Measurements from ENCODE around the gene RFTN2.
"Not testable (repeated sequence)": the region's sequence is repeated elsewhere in the genome, so short reads cannot be mapped to it uniquely, and the experiment has no call there.

The RFTN2 gene, protein sequence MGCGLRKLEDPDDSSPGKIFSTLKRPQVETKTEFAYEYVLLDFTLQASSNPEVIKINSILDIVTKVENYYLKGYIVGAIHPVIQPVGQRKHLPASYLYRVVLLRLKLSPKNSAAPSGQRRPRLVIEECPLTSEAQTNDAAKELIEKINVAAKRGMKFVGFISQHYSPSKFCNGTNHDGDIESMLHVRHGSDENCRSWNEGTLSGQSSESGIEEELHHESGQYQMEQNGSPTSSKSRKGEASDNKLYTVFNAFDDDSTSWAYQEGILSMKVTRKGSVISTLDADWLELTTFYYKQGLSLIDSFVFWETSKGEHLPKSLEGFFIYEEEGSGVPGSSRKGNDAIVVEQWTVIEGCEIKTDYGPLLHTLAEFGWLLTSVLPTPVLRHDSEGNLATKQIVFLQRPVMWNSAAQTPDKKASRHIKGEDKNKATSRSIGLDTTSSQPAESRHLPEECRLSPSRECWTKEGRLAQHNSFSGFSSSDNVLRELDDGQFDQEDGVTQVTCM

DNA sequence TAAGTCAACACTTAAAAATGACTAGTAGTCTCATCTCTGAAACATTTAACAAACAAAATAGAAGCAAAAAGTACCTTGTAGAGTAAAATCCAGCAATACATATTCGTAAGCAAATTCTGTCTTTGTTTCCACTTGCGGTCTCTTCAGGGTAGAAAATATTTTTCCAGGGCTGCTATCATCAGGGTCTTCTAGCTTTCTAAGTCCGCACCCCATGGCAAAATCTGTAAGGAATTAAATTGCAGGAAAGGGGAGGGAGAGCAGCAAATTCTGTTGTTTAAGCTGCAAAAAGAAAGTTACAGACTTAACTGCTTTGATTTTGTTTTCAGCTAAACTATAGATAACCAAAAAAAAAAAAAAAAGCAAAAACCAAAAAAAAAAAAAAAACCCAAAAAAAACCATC, at the start of gene RFTN2:
Gene RFTN2, minus strand, starts transcription at position 342 of the 400 bp plus-strand sequence. Its CDS starts 129 bp downstream, at position 213.
- no peak for DNase-seq (ENCODE audit: low spot score)

DNA sequence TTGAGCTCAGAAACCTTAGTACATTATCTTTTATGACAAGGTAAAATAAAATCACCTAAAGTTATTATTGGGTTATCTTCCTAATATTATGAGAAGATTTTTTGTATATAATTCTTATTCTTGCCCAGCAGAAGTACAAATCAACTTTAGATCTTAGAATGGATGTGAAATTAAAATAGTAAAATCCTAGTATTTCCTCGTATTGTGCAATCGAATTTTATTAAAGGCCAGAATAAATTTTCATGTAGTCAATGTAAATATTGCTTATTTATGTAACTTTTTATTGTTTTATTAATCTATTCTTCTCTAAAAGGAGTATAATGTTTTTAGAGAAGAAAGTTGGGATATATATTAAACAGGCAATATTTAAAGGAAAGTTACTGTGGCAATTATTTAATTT, 42.5 kb upstream of the RFTN2 start:
- DNase-seq (ENCODE audit: low spot score), result no peak

DNA sequence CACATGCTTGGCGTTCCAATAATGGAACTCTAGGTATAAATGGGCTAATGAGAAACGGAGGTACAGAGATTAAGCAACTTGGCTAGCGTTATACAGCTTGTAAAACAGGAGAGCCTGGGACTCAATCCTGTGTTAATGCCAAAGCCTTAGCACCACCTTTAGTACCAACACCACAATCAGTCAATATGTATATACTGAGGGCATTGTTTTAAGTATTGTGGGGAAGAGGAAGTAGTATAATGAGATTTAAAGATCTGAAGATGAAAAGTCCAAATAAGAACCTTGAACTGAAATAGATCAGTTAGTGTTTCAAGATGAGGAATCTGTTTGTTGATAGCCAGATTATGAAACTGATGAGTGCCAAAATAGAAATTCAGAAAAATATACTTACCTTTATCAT, 37.9 kb upstream of the RFTN2 start:
- no peak for DNase-seq (ENCODE audit: low spot score)

DNA sequence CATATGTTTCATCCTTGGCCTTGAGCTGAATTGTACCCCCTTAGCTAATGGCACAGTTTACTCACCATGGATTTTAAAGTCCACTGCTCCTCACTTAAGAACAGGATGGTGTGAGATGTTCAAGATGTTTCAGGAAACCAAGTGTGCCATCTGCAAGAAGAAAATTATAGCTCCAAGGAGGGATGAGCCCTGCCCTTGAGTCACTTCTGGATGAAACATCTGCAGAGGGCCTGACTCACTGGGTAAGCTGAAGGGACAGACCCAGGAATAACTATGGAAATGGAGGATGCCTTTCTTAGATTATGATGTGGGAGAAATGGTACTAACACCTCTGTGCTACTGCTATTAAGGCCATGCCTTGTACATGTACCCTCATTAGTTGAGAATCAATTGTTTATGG, 36.2 kb upstream of the RFTN2 start:
- DNase-seq (ENCODE audit: low spot score), result peak; percentile 28

DNA sequence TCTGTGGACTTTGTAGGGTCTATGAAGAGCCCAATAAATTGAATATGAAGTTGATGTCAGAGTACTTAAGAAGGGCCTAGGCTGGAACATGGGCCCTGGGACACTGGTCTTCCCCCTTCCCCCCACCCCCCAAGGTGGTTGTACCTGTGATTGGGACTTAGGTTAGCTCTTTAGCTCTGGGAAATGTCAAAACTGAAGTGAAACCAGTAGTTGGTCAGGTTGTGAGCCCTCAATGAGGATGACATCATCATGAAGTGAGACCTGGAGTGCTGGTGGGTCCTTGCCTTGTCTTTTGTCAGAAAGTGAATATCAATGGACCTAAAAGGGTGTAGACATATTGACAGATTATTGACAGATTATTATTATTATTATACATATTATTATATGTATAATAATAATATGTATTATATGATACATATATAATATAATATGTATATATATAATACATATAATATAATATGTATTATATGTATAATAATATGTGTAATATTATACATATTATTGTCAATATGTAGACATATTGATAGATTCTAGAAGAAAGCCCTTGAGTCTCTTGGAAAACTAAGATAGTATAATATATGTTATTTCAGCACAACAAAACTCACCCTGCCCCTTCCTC, 35.1 kb upstream of the RFTN2 start:
- DNase-seq (ENCODE audit: low spot score), result no peak

DNA sequence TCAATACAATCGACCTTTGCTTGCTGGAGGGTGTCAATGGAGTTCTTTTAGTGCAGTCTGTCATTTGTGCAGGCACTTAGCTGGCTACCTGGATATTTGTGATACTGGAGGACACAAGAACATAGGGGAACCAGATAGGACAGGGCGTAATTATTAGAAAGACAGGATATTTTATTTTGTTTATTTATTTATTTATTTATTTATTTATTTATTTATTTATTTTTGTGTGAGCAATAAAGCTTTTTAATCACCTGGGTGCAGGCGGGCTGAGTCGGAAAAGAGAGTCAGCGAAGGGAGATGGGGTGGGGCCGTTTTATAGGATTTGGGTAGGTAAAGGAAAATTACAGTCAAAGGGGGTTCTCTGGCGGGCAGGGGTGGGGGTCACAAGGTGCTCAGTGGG, 33.8 kb upstream of the RFTN2 start:
- DNase-seq (ENCODE audit: low spot score), result not testable (repeated sequence)

DNA sequence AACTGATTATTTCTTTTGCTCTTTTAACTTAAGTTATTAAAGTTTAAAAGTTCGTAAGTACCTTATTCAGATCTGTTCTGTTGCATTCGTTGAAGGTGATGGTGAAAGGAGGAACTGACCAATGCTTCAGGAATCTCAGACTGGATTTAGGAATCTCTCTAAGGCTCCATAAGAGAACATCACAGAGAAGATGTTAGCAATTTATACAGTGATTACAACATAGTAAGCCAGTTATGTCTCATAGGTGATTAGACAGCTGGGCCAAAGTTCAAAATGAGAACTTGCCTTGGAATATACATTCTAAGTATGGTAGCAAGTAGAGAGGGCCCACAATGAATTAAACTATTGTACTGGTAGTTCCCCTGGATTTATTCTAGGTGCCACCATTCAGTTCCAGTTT, 32.9 kb upstream of the RFTN2 start:
- peak; percentile 72 for DNase-seq (ENCODE audit: low spot score)

DNA sequence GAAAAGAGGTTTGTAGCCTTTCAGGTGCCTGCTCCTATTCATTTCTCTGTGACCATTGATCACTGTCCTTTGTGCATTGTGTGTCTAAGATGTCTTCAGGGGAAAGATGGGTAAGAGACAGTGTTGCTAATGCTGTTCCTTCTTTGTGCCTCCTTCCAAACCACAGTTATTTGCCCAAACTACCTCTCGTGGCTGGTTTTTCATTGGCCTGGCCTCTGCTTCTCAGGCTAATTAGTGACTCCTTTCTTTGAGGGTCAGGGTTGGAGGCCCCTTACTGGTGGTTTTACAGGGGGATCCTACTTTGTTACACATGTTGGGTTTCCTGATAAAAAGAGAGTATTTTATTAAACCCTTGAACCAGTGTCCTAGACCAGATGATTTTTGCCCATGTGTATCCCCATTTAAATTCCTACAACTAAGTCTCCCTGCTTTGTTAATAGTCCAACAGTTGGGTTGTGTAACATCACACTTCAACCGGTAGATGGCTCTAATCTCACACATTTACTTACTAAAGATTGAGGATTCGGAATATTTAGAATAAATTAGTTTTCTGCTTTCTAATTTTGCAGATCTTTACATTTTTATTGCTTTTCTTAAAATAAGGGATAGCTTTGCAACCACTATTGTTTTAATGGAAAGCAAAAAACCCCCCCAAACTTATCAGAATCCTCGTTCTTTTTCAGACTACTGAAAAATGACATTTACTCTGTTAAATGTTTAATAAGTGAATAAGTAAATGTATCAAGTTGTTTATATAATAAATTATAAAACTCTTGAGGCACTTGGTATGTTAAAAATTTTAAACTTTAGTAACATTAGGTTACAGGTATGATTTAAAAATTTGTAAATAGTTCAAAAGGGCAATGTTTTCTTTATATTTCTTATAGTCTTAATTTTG, 32.2 kb upstream of the RFTN2 start:
- DNase-seq (ENCODE audit: low spot score), result peak; percentile 57

DNA sequence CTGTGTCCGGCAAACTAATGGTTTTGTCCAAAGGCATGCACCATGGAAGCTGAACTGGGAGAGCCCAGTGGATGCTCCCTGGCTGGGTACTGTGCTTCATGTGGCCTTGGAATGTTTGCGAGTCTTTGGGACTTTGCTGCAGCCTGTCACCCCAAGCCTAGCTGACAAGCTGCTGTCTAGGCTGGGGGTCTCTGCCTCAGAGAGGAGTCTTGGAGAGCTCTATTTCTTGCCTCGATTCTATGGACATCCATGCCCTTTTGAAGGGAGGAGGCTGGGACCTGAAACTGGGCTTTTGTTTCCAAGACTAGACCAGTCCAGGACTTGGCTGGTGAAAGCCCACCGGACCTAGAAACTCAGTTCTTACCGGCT, 31.4 kb upstream of the RFTN2 start:
- DNase-seq (ENCODE audit: low spot score), result peak; percentile 4

DNA sequence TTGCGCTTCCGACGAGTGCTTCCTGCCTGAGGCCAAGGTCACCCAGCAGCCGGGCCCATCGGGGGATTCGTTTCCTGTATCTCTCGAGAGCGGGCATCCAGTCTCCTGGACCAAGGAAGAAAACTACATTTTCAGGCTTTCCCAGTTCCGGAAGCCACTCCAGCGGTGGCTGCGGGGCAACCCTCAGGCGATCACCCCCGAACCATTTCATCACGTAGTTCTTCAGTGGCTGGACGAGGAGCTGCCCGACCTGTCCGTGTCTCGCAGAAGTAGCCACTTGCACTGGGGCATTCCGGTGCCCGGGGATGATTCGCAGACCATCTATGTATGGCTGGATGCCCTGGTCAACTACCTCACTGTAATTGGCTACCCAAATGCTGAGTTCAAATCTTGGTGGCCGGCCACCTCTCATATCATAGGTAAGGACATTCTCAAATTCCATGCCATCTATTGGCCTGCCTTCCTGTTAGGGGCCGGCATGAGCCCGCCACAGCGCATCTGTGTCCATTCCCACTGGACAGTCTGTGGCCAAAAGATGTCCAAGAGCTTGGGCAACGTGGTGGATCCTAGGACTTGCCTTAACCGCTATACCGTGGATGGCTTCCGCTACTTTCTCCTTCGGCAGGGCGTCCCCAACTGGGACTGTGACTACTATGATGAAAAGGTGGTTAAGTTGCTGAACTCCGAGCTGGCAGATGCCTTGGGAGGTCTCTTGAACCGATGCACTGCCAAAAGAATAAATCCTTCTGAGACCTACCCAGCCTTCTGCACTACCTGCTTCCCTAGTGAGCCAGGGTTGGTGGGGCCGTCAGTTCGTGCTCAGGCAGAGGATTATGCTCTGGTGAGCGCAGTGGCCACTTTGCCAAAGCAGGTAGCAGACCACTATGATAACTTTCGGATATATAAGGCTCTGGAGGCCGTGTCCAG, 30.8 kb upstream of the RFTN2 start:
- peak; percentile 46 for DNase-seq (ENCODE audit: low spot score)

DNA sequence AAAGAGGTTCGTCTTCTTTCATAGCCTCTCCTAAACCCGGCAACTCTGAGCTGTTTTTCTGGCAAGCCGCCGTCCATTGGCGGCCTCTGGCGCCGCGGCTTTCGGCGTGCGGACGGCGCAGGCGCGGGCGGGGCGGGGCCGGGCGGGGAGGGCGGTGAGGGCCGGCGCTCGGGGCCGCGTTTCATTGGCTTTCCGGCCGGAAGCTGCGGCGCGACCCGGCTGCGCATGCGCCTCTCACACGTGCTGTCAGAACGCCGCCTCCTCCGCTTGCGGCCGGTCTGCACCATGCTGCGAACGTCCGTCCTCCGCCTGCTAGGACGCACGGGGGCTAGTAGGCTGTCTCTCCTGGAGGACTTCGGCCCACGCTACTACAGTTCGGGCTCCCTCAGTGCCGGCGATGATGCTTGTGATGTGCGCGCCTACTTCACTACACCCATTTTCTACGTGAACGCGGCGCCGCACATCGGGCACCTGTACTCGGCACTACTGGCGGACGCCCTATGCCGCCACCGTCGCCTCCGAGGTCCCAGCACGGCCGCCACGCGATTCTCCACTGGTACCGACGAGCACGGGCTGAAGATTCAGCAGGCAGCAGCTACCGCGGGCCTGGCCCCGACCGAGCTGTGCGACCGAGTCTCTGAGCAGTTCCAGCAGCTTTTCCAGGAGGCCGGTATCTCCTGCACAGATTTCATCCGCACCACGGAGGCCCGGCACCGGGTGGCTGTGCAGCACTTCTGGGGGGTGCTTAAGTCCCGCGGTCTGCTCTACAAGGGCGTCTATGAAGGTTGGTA, 29.9 kb upstream of the RFTN2 start, which contains the start of gene MARS2:
Gene MARS2, plus strand, starts transcription at position 249 of the 791 bp plus-strand sequence. Its CDS starts 37 bp downstream, at position 286.
- peak; percentile 93 for DNase-seq (ENCODE audit: low spot score)

DNA sequence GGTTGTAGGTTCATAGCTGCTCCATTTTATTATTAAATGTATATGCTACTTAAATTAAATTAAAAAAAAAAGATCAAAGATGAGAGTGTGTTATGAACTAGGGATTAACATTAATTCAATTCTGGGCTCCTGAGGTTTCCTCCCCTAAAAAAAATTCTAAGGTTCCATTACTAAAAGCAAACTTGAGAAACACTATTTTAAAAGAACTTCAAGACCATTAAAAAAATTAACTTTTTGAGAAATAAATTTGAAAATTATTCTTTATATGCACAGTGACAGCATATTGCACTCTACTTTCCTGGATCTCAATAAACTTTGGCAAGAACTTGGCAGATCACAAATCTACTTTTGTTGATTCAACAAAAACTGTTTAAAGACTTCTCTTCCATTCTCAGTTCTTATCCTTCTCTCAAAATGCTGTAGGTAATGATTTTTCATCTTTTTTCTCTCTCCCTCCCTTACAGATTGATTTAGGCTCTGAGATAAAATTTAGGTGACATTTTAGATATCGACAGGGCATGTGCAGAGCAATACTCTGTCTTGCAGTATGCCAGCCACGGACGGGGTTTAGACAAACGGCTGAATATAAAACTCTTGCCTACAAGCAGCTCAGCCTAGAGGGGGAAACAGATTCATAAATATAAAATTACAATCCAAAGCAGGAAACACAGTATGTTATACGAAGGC, 29.2 kb upstream of the RFTN2 start:
- no peak for DNase-seq (ENCODE audit: low spot score)

DNA sequence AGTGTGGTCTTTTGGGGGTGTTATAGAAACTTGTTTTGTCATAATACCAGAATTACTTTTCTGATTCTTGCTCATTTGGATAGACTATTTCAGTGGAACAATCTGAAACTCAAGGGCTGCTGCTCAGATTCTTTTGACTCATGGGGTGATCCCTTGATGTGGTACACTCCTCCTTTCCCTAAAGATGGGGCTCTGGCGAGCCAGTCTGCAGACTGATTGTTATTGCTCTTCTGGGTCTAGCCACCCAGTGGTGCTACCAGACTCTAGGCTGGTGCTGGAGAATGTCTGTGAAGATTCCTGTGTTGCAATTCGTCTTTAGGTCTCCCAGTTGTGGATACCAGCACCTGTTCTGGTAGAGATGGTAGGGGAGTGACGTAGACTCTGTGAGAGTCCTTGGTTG, 25.6 kb upstream of the RFTN2 start:
- no peak for DNase-seq (ENCODE audit: low spot score)

DNA sequence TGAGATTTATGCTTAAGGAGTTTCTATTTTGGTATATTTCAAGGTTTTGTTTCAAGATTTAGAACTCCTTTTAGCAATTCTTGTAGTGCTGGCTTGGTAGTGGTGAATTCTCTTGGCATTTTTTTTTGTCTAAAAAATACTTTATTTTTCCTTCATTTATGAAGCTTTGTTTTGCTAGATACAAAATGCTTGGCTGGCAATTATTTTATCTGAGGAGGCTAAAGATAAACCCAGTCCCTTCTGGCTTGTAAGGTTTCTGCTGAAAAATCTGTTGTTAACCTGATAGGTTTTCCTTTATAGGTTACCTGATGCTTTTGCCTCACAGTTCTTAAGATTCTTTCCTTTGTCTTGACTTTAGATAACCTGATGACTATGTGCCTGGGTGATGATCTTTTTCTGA, 24.3 kb upstream of the RFTN2 start:
- not testable (repeated sequence) for DNase-seq (ENCODE audit: low spot score)

DNA sequence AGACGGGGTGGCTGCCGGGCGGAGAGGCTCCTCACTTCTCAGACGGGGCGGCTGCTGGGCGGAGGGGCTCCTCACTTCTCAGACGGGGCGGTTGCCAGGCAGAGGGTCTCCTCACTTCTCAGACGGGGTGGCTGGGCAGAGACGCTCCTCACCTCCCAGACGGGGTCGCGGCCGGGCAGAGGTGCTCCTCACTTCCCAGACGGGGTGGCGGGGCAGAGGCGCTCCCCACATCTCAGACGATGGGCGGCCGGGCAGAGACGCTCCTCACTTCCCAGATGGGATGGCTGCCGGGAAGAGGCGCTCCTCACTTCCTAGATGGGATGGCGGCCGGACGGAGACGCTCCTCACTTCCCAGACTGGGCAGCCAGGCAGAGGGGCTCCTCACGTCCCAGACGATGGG, 21.2 kb upstream of the RFTN2 start:
- not testable (repeated sequence) for DNase-seq (ENCODE audit: low spot score)

DNA sequence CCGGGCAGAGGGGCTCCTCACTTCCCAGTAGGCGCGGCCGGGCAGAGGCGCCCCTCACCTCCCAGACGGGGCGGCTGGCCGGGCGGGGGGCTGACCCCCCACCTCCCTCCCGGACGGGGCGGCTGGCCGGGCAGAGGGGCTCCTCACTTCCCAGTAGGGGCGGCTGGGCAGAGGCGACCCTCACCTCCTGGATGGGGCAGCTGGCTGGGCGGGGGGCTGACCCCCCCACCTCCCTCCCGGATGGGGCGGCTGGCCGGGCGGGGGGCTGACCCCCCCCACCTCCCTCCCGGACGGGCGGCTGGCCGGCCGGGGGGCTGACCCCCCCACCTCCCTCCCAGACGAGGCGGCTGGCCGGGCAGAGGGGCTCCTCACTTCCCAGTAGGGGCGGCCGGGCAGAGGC, 20.6 kb upstream of the RFTN2 start:
- DNase-seq (ENCODE audit: low spot score), result not testable (repeated sequence)

DNA sequence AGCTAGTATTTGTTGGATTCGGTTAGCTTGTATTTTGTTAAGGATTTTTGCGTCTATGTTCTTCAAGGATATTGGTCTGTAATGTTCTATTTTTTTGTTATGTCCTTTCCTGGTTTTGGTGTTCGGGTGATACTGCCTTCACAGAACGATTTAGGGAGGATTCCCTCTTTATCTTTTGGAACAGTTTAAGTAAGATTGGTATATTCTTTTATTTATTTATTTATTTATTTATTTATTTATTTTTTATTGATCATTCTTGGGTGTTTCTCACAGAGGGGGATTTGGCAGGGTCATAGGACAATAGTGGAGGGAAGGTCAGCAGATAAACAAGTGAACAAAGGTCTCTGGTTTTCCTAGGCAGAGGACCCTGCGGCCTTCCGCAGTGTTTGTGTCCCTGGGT, 19.8 kb upstream of the RFTN2 start:
- not testable (repeated sequence) for DNase-seq (ENCODE audit: low spot score)

DNA sequence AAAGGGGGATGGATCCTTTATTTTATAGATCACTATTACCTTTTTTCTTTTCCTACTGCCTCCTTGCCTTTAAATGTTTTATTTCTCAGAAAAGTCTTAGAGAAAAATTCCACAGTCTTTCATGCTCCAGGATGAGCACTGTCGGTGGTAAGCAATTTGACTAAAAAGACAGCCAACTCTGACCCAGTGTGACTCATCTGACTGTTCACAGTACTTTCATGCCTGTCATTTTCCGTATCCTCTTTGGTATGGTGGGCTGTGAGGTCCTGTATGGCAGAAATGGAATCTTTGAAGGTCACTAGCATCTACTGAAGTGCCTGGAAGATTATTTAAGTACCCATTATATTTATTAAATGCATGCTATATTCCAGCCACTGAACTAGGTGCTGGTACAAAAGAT, 2.1 kb upstream of the RFTN2 start:
- peak; percentile 15 for DNase-seq (ENCODE audit: low spot score)

DNA sequence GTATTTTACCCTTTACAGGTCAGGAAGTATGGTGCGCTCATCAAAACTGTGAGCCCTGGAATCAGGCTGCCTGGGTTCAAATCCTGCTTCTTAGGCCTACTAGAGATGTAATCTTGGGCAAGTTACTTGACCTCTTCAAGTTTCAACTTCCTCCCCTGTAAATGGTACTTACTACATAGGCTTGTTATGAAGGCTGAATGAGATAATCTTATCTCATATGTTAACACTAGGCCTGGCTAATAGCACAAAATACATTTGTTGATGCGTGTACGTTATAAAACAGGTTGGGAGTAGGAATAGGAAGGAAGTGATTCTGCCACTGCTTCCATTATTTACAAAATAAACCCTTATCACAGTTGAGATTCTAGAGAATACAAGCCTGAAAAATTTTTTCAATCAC, 1.7 kb upstream of the RFTN2 start:
- DNase-seq (ENCODE audit: low spot score), result no peak

DNA sequence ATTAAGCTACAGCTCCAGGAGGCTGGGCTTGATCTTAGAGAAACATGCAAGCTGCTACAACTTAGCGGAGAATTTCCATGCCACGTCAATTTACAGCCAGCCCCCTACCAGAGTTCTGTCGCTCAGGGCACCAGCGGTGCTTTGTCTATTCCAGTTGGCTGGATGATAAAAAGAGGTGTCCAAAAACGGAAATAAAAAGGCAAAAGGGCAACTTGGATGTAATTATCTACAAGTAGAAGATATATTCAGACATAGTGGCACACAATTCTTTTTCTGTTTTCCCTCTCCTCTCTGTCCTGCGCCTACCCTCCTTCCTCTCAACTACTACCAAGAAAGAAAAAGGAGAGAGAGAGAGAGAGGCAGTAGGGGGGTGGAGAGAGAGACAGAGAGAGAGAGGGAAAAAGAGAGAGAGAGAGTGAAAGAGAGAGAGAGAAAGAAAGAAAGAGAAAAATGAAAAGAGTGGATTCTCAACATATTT, 363 bp upstream of the RFTN2 start:
- DNase-seq (ENCODE audit: low spot score), result no peak
